HEK293 (cell line): ENCODE measurements around the gene ALKBH4.

Experiments used
- CTCF ChIP-seq: fragments of 450-650 bp; formaldehyde crosslinking; IDR thresholded peaks from 2 replicates; pipeline ENCODE4 v1.5.1; 2016; ENCODE audit warnings: missing biosample characterization, missing genetic modification characterization
- REPIN1 ChIP-seq: fragments of 450-650 bp; formaldehyde crosslinking; IDR thresholded peaks from 2 replicates; pipeline ENCODE4 v1.5.1; 2017; ENCODE audit warnings: missing biosample characterization, missing genetic modification characterization, low read depth
- REST ChIP-seq: fragments of 450-650 bp; formaldehyde crosslinking; IDR thresholded peaks from 2 replicates; pipeline ENCODE4 v1.5.1; 2016; ENCODE audit warnings: missing biosample characterization, missing genetic modification characterization
- ZBTB21 ChIP-seq: fragments of 450-650 bp; formaldehyde crosslinking; IDR thresholded peaks from 2 replicates; pipeline ENCODE4 v1.5.1; 2017; ENCODE audit warnings: missing biosample characterization, missing genetic modification characterization
- ZEB2 ChIP-seq: fragments of 450-650 bp; formaldehyde crosslinking; IDR thresholded peaks from 2 replicates; pipeline ENCODE4 v1.5.1; 2016; ENCODE audit warnings: missing biosample characterization, missing genetic modification characterization
- ZFP3 ChIP-seq: fragments of 450-650 bp; formaldehyde crosslinking; IDR thresholded peaks from 2 replicates; pipeline ENCODE4 v1.5.1; 2016; ENCODE audit warnings: low read depth, missing biosample characterization, missing genetic modification characterization
- ZNF549 ChIP-seq: fragments of 450-650 bp; IDR thresholded peaks from 2 replicates; pipeline ENCODE4 v1.5.1; 2018; ENCODE audit warnings: missing biosample characterization, missing genetic modification characterization, mild to moderate bottlenecking, inconsistent platforms, moderate library complexity

- TF ChIP-seq REPIN1 (tag by site-specific recombination) (no peak), ZNF549 (tag by site-specific recombination) (no peak), ZFP3 (no peak), ZBTB21 (no peak), REST (no peak), ZEB2 (tag by site-specific recombination) (no peak), CTCF (no peak)
These were observed 28.5 kb downstream of the ALKBH4 start for GRCh38 chr7:102436118-102436517.
